Stimulated activated CD8-positive, alpha-beta memory T cell treated with anti-CD3 and anti-CD28 coated beads, Interleukin-7, amount 100 ng/mL, for 24 hours (primary cell): ENCODE data around the gene CHST13.
"Not testable (repeated sequence)": the region's sequence is repeated elsewhere in the genome, so short reads cannot be mapped to it uniquely, and the experiment has no call there.

Source experiments
- DNase-seq: peaks from one replicate; pipeline ENCODE4 v3.0.0-alpha.2; 2020; ENCODE audit warnings: low read depth

Gene CHST13

DNA sequence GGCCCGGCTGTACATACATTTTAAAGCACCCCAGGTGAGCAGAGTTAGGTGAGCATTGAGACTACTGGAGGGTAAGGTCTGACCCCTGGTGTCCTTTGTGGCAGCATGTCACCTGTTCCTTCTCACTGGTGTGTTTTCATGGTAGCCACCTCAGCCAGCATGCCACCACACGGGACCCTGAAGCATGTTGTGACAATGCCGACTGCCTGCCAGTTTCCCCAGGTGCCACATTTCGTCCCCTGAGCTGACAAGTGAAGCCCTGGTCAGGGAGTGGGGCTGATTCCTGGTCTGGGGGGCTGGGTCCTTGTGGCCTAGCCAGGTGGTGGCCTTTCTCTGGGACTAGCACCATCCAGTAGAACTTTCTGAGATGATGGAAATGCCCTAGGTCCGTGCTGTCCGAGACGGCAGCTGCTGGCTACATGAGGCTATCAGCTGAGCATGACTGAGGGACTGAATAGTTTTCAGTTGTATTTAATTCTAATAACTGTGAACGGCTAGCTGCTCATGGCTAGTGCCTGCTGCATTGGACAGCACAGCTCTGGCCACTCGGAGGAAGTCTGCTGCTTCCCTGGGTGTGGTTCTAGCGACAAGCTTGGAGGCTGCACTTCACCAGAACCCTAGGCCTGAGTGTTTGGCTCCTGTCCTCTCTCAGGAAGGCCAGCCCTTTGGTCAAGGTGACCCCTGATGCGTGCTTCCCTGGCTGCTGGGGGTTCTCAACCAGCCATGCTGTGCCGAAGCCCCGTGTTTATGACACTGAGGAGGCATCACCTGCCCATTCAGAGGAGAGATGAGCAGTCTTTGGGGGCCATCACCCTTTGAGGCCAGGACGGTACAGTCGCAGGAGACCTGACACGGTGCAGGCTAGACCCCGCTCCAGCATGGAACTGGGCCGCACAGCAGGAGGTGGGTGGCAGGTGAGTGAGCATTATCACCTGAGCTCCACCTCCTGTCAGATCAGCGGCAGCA lies 30.9 kb downstream of the CHST13 start:
- DNase-seq = no peak

DNA sequence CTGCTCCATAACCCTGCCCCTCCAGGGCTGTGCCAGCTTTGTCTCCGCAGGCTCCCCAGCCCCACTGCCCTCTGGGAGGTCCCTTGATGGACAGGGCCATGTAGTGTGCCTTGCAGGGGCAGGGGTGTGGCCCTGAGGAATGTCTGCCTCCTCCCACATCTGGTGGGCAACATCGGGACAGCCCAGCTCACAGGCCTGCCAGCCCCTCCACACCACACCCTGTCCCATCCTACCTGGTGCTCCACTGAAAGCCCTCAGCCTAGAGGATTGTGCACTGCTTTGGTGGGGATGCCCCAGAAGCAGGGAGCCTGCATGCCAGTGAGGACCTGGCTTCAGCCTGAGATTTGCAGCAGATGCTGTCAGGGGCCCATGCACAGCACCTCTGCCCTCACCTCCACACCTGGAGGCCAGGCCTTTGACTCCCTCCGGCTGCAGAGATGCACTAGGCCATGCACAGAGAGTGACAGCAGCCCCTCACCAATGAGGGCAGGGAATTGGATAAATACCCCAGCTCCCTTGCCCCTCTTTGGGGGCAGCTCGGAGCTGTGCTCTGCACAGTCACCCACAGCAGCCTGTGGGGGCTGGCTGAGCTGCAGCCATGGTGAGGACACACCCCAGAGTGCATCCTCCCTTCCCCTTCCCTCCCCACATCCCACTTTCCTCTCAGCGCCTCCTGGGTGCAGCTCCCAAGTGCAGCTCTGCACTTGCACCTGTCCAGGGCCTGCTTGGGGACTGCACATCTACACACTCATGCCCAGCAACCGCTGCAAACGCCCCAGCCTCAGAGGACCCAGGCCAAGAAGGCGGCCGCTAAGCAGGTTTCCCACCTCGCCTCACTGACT lies 32.1 kb downstream of the CHST13 start:
- DNase-seq = no peak

DNA sequence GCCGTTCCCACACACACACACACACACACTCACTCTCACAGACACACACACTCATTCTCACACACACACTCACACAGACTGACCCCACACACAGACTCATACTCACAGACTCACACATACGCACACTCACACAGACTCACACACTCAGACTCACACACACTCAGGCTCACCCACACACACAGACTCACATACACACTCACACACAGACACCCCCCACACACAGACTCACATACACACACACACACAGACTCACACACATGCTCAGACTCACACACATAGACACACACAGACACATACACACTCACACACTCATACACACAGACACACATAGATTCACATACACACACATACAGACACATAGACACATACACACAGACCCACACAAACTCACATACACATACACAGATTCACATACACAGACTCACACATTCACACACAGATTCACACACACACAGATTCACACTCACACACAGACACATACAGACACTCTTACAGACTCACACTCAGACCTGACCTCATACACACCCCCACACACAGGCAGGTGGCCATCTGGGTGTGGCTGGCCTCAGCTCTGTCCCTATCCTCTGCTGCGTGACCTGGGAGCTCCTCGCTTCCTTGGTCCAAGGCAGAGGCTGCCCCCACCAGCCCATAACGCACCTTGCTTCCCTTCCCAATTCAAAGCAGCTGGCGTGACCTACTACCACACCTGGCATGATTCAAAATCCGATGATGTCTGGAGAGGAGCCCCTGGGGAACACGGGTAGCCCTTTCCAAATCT lies 32.9 kb downstream of the CHST13 start:
- DNase-seq = no peak

DNA sequence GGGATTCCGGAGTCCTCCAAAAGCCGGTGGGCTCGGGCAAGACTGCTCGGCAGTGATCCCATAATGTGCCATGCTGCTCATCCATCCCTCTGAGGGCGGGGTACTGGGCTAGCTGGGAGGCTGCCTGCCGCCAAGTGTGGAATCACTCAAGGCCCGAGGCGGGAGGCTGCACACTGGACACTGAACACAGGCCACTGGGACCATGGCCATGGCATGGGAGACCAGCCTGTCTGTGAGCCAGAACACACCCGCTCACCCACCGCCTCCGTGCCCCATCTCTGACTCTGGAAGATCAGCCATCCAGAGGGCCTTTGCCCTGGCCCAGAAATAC lies 33.4 kb downstream of the CHST13 start:
- DNase-seq = no peak

DNA sequence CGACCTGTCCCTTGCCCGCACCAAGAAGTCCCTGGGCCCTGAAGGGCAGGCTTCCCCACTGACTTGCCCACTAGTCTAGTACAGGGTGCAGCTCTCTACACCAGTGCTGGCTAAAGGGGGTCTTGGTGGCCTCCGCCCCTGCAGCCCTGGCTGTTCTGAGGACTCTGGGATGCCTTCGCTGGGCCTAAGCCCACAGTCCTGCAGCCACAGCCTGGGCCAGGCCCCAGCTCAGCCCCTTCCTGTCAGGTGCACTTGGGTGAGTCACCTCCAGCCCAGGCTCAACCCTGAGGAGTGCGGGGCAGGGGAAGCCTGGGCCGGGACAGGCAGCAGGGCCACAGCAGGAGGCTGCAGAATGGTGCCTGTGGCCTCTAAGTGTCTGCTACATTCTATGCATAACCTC lies 33.8 kb downstream of the CHST13 start:
- DNase-seq = no peak

DNA sequence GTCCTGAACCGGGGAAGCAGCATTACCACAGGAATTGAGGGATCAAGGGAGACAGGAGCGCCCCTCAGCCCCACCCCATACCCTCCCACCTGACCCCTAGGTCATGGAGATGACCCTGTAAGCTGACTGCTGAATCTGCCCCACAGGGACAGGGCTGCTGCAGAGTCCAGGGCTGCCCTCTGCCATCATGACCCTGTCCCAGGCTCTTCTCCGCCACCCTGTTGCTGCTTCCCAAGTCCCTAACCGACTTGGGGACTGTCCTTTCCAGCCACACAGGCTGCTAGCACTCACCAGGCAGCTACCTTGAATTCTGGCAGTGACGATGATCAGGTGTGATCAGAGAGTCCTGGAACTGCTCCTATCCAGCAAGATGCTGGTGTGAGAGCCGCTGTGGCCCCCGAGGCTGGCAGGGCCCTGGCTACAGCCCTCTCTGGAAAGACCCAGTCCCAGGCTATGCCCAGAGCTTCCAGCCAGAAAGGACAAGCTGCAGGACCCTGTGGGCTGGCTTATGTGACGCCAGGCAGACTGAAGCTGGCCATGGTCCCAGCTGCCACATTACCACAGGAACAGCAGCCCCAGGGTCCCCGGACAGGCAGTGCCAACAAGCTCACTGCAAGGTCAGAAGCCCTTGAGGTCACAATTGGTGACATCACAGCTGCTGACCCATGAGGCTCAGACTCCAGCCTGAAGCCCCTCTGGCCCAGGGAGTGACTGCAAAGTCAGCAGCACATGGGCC lies 34.5 kb downstream of the CHST13 start, which contains the start of gene C3orf22:
TSS of gene C3orf22 (minus strand) at position 597 of the 736 bp plus-strand sequence. CDS start 5,542 bp downstream, outside the sequence.
- DNase-seq = no peak

DNA sequence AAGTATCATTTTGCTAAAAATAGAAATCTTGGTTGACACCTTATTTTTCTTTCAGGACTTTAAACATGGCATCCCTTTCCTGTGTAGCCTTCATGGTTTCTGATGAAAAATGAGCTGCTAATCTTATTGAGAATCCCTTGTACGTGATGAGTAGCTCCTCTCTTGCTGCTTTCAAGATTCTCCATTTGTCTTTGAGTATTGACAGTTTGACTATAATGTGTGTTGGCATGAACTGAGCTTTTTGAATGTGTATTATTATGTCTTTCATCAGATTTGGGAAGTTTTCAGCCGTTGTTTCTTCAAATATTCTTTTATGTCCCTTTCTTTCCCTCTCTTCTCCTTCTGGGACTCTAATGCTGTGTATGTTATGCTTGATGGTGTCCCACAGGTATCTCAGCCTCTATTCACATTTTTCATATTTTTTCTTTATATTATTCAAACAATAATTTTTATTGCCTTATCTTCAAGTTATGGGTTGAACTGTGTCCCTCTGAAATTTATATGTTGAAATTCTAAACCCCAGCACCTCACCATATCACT lies 38.9 kb downstream of the CHST13 start:
- no peak for DNase-seq

DNA sequence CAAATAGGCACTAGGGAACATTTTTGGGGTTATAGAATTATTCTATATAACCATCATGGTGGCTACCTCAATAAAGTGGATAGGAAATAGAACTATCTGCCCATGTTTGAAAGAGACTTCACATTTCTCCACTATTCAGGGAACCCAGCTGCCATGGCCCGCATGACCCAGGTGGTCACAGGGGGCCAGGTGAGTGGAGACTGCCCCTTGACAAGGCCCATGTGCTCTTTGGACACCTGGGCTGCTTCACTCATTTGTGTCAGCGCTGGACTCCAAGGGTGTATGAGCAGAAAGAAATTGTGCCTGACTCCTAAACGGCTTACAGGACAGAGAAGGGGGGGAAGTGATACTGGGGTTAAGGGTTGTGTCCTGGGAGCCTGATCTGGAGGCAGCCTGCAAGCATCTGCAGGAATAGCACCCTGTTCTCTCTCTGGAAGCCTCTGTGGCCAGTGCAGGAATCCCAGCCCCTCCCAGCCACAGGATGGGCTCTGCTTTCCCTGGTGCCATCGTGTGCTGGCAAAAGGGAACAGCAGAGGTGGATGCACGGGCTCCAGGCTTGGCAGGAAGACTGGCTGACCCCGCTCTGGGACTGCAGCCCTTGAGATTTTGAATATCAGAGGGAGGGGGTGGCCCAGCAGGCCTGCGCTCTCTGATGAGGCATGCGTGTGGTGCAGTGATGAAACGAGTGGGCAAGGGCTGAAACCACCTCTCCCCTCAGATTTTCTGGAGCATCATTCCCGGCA lies 43.9 kb downstream of the CHST13 start:
- DNase-seq = no peak

DNA sequence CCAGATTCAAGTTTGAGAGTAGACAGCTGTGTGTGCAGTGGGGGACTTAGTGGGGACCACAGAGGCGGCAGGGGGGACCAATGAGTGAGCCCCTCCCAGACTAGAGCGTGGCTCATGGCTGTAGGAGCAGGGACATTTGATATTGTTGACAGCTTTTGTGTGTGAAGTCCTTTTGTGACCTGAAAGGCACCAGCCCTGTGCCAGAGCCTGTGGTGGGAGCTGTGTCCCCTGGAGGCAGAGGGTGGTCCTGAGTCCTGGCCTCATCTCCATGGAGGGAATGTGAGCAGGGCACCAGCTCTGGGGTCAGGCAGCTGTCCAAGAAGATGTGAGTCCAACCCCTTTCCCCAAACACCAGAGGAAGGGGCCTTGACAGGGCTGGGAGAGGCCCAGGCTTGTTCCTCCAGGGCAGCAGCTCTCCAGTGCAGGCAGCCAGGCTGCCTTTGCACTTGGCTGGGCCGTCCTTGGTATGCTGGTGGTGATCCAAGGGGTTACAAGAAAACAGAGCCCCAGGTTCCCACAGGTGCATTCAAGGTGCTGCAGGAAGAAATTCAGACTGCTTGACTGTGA lies 44.9 kb downstream of the CHST13 start:
- DNase-seq = no peak

DNA sequence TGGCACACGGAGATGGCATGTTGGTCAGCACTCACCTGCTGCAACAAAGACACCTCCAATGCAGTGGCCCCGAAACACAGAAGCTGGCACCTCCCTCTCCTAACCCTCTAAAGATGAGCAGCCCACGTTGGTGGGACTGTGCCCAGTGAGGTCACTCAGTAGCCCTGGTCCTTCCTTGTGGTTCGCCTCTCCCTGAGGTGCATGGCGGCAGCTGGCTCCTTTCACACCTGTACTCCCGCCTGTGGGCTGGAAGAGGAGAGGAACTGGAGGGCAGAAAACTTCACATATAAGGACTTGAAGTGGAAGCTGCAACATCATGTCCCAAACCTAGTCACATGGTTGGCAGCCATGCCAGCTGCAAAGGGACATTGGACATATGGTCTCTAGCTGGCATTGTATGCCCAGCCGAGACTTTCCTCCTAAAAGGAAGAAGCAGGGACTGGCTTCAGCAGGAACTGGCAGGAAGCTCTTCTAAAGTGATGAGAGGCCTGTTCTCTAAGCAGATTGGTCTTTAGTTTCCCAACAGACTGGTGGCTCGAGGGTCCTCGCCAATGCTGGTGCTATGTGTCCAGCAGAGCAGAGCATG lies 45.5 kb downstream of the CHST13 start:
- DNase-seq = no peak

DNA sequence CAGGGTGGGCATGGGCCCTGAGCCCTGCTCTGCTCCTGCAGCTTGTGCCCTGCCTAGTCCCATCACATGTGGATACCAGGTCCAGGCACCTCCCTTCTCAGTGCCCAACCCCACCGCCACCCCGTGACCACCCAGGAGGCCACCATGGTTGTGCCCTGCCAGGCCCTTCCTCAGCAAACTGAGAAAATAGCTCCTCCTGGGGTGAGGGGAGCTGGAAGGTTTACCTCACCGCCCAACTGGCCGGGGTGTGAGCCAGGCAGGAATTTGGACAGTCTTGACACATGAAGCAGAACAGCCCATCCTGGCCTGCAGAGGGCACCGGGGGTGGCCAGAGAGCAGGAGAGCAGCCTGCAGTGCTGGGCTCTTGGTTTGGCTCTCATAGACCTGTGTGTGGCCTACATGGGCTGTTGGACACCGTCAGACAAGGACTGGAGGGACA lies 46.2 kb downstream of the CHST13 start:
- DNase-seq = no peak

DNA sequence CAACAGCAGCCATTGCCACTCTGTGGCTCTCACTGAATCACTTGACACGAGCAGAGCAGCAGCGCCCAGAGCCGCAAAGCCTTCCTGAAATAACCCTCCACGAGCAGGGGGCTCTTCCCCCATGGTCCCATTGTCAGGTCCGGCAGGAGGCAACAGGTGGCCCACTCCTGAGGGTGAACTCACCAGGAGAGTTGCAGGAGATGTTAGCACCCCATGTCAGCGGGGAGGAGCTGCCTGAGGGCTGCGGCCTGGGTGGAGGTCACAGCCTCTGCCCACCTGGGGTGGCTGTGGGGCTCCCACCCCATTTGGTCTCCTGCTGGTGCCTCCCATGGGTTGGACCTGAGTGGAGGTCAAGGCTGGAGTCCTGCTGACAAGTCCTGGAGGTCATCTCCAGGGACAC lies 47.1 kb downstream of the CHST13 start:
- DNase-seq = no peak

DNA sequence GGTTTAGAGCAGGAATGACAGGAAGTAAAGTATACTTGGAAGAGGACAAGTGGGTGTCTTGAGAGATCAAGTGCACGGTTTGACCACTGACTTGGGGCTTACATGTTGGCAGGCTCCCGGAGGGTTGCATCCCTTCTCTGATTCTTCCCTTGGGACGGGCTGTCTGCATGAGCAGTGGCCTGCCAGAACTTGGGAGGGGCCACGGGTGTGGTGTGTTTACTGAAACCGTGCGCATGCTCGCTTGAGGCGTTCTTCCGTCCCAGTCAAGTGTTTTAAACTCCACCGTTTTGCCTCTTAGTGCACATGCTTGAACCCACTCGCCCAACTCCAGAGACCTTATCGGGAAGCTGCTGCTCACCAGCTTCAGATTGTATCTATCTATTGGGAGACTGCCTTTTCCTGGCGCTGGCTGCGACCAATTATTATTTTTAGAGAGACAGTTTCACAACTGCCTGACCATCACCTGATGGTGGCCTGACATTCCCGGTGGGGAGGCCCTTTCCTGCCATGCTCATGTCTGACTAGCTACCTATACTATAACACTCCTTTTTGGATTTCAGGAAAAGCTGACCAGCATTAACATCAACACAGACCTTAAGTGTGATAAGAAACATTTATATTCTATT lies 49.6 kb downstream of the CHST13 start:
- DNase-seq = no peak

DNA sequence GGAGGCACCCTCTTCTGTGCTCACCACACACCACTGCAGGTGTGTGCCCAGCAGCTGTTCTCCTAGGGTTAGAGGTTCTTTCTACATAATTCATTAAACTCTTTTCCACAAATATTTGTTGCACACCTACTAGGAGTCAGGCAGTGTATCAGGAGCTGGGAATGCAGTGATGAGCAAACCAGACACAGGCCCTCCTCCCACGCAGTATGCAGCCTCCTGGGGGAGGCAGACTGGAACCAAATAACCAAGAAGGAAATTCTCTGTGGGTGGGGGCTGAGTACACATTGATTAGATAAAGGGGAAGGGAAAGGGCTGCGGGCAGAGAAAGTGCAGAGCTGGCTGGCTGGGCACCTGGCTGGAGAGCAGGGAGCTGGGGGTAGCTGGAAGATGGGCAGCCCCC lies 53.3 kb downstream of the CHST13 start:
- DNase-seq = no peak

DNA sequence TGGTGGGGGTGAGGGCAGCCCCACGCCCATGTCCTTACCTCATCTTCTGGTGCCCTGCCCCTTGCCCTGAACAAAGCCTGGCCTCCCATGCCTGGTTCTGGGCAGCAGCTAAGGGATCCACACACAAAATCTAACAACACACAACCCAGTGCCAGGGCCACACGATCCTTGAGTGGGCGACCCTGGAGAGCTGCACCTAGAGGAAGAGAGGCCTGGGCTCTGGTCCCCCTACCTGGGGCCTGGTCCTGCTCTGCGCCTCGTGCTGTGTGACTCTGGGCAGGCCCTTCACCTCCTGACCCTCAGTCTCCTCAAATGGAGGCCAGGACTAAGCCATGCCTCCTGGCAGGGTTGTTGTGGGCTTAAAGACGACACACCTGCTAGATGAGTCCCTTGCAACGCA lies 54.7 kb downstream of the CHST13 start:
- DNase-seq = no peak

DNA sequence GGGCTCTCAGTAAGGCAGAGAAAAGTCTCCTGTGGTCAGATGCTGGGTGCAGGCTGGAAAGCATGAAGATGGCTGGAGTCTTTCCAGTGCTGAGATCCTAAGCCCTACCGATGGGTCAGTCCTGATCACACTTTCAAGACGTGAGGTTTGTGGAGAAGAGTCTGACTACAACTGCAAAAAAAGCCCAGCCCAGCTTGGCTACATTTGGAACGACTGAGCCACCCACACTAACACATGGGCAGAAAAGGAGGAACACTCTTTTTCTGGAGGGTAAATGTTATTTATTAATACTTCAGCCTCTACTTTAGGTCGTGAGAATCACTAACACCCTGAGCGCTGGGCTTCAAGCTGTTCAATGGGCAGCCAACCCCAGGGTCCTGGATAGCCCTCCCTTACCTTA lies 56.8 kb downstream of the CHST13 start:
- DNase-seq = no peak

DNA sequence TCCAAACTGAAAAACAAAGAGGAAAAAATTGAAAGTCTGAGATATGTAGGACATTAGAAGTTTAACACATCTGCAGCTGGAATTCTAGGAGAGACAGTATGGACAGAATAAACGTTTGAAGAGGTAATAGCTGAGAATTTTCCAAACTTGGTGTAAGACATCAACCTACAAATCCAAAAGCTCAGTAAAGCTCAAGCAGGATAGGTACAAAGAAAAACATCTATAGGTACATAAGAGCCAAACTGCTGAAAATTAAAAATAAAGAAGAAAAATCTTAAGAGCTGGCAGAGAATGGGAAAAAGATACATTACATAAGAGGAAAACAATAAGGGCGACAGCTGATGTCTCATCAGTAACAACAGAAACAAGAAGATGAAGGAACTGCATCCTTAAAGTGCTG lies 57.6 kb downstream of the CHST13 start:
- no peak for DNase-seq

DNA sequence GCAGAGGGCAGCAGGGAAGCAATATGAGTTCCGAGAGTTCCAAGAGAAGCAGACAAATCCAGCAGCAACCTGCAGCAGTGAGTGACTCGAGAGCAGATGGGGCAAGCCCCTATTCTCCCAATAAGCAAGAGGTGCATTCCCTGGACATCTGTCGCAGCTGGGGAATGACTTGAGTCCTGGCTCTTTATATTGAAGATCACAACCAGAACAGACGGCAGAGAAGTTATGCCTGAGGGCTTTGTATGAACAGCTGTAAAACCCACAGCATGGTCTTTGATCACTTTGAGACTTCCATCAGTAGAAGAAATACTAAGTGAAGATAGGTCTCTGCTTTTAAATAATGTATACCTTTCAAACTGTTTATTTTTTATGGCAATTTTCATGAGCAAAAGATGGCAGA lies 58.4 kb downstream of the CHST13 start:
- no peak for DNase-seq

DNA sequence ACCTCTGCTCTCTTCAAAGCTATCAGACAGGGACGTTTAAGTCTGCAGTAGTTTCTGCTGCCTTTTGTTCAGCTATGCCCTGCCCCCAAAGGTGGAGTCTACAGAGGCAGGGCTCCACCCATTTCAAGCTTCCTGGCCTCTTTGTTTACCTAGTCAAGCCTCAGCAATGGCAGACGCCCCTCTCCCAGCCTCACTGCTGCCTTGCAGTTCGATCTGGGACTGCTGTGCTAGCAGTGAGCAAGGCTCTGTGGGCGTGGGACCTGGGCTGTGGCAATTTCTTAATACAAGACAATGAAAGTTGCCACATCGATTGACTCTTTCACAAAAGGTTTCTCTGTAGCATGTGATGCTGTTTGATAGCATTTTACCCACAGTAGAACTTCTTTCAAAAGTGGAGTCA lies 67.6 kb downstream of the CHST13 start:
- DNase-seq = not testable (repeated sequence)
